ENCODE data around the gene USH2A. TPM values are rescaled to one million over a fixed set of nuclear protein-coding genes. Genes with fewer than 3 reads are reported as not detected.

USH2A gene
- total RNA-seq, 3 donors from 2014 or later, result not detected

DNA sequence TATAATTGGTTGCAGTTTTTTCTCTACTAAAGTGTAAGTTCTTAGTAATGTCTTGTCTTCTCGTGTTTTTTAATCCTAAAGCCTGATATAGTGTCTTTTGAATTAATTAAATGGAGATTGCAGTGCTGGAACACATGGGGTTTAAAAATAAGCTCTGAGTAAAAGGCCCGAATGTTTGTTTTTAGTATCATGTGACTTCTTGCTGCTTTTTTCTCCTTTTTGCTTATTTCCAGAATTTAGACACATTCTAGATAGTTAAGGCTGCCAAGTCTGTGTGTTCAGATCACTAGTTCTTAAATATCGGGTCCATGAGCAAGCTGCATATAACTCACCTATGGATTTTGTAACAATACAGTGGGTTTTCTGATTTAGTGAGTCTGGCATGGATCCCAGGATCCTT is 828.6 kb downstream of the USH2A start:
- H3K27me3 ChIP-seq, result no peaks in the 10 kb centered on the region
- no peaks in the 10 kb centered on the region for H3K36me3 ChIP-seq
- TF ChIP-seq, protein P1, sequence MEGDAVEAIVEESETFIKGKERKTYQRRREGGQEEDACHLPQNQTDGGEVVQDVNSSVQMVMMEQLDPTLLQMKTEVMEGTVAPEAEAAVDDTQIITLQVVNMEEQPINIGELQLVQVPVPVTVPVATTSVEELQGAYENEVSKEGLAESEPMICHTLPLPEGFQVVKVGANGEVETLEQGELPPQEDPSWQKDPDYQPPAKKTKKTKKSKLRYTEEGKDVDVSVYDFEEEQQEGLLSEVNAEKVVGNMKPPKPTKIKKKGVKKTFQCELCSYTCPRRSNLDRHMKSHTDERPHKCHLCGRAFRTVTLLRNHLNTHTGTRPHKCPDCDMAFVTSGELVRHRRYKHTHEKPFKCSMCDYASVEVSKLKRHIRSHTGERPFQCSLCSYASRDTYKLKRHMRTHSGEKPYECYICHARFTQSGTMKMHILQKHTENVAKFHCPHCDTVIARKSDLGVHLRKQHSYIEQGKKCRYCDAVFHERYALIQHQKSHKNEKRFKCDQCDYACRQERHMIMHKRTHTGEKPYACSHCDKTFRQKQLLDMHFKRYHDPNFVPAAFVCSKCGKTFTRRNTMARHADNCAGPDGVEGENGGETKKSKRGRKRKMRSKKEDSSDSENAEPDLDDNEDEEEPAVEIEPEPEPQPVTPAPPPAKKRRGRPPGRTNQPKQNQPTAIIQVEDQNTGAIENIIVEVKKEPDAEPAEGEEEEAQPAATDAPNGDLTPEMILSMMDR (IDR thresholded peaks at IDR 0.05), result no peak
- TF ChIP-seq POLR2A (IDR thresholded peaks at IDR 0.05) (no peak), POLR2AphosphoS5 (IDR thresholded peaks at IDR 0.05) (no peak)
- DNase-seq (ENCODE audit: low spot score in 2 of 2), result no peak
- no peaks in the 10 kb centered on the region for H3K4me1 ChIP-seq
- intact Hi-C loops (cut with DNase I; ENCODE audit: low total_unique reads), result no loop called here
- no peak overlapping the region for H3K4me3 ChIP-seq
- H3K27ac ChIP-seq, result no peak overlapping the region
- H3K9me3 ChIP-seq, result no peaks in the 10 kb centered on the region

DNA sequence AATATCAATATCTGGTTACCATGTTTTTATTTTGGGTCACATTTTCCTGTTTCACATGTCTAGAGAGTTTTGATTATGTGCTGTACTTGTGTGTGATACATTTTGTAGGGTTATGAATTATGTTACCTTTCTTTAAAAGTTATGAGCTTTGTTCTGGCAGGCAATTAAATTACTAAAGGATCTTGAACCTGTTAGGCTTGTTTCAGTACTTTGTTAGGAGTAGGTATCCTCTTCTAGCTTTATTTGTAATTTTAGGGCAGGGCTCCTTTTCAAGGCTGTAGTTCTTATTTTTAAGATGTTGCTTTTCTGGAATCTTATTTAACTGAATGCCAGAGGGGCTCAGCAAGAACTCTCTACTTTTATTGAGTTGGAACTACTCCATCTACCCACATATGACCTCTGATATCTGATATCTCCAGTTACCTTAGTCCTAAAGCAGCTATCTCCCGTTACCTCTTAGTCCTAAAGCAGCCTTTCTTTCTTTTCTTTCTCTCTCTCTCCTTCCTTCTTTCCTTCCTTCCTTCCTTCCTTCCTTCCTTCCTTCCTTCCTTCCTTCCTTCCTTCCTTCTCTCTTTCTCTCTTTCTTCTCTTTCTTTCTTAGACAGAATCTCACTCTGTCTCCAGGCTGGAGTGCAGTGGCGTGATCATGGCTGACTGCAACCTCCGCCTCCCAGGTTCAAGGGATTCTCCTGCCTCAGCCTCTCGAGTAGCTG is 832.3 kb downstream of the USH2A start:
- Histone ChIP-seq H3K9me3 (no peaks in the 10 kb centered on the region), H3K4me1 (no peaks in the 10 kb centered on the region), H3K27me3 (no peaks in the 10 kb centered on the region), H3K4me3 (no peak overlapping the region), H3K36me3 (peaks cover 9% of the 10 kb centered on the region), H3K27ac (no peak overlapping the region)
- intact Hi-C loops (cut with DNase I; ENCODE audit: low total_unique reads), result no loop called here
- TF ChIP-seq, protein P1 (IDR thresholded peaks at IDR 0.05), result no peak
- TF ChIP-seq POLR2A (IDR thresholded peaks at IDR 0.05), result no peak
- no peak for TF ChIP-seq POLR2AphosphoS5 (IDR thresholded peaks at IDR 0.05)
- no peak for DNase-seq (ENCODE audit: low spot score in 2 of 2)

DNA sequence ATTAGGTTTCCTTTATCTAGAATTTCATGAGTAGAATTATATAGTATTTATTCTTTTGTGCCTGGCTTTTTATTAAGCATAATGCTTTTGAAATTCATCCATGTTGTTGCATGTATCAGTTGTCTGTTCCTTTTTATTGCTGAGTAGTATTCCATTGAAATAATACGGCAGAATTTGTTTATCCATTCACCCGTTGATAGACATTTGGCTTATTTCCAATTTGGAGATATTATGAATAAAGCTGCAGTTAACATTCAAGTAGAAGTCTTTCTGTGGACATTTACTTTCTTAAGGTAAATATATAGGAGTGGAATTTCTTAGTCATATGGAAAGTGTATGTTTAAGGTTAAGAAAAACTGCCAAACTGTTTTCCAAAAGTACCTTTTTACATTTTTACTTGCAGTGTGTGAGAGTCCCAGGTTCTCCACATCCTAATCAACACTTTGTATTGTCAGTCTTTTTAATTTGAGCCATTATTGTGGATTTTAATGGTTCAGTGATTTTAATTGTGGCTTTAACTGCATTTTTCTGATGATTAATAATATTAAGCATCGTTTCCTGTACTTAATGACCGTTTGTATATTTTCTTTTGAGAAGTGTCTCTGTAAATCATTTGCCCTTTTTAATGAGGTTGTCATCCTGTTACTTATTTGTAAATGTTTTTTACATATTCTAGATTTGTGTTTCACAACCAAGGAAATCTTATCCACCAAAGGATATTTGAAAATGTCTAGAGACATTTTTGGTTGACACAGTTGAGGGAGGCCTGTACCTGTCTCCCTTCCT is 833.4 kb downstream of the USH2A start:
- H3K4me3 ChIP-seq, result no peak overlapping the region
- intact Hi-C loops (cut with DNase I; ENCODE audit: low total_unique reads), result no loop called here
- H3K4me1 ChIP-seq, result no peaks in the 10 kb centered on the region
- no peak for DNase-seq (ENCODE audit: low spot score in 2 of 2)
- H3K27me3 ChIP-seq, result no peaks in the 10 kb centered on the region
- no peak overlapping the region for H3K27ac ChIP-seq
- TF ChIP-seq POLR2AphosphoS5 (IDR thresholded peaks at IDR 0.05) (no peak), POLR2A (IDR thresholded peaks at IDR 0.05) (no peak)
- TF ChIP-seq, protein P1 (IDR thresholded peaks at IDR 0.05), result no peak
- H3K9me3 ChIP-seq, result no peaks in the 10 kb centered on the region
- H3K36me3 ChIP-seq, result peaks cover 9% of the 10 kb centered on the region

DNA sequence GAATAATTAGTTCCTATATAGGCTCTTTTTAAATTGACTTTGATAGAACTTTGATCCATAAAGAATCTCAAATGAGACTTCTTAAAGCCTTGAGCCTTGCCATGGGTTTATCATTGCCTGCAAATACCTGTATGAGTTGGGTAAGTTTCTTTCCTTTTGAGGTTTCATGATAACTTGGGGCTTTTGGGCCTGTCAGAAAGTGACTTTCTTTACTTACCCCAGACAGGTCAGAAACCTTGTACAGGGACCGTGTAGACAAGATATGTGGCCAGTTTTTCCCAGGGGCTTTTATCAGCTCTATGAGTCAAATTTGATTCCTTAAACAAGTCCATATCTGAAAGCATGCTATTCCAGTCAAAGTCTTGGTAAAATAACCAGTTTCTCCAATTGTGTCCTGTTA is 838.9 kb downstream of the USH2A start:
- no peaks in the 10 kb centered on the region for H3K27me3 ChIP-seq
- H3K4me1 ChIP-seq, result no peaks in the 10 kb centered on the region
- intact Hi-C loops (cut with DNase I; ENCODE audit: low total_unique reads), result no loop called here
- no peak for DNase-seq (ENCODE audit: low spot score in 2 of 2)
- H3K9me3 ChIP-seq, result no peaks in the 10 kb centered on the region
- peaks cover 9% of the 10 kb centered on the region for H3K36me3 ChIP-seq
- H3K27ac ChIP-seq, result peak overlapping the region in 1 of 2 donors; percentile 80
- no peak overlapping the region for H3K4me3 ChIP-seq
- TF ChIP-seq POLR2AphosphoS5 (IDR thresholded peaks at IDR 0.05) (no peak), POLR2A (IDR thresholded peaks at IDR 0.05) (no peak)
- TF ChIP-seq, protein P1 (IDR thresholded peaks at IDR 0.05), result no peak

DNA sequence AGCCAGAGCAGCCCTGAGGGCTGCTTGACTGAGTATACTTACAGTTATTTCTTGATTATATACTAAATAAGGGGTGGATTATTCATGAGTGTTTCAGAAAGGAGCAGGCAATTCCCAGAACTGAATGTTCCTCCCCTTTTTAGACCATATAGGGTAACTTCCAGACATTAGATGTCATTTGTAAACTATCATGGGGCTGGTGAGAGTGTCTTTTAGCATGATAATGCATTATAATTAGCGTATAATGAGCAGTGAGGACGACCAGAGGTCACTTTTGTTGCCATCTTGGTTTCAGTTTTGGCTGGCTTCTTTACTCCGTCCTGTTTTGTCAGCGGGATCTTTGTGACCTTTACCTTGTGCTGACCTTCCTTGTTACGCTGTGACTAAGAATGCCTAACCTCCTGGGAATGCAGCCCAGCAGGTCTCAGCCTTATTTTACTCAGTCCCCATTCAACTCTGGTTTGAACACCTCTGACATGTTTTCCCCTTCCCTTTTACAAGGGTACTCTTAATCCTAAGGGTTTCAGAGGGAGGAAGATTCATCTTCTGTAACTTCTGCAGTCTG is 840.0 kb downstream of the USH2A start:
- H3K4me1 ChIP-seq, result no peaks in the 10 kb centered on the region
- intact Hi-C loops (cut with DNase I; ENCODE audit: low total_unique reads), result no loop called here
- H3K27me3 ChIP-seq, result no peaks in the 10 kb centered on the region
- H3K36me3 ChIP-seq, result peaks cover 6% of the 10 kb centered on the region
- H3K9me3 ChIP-seq, result no peaks in the 10 kb centered on the region
- TF ChIP-seq POLR2A (IDR thresholded peaks at IDR 0.05), result no peak
- TF ChIP-seq POLR2AphosphoS5 (IDR thresholded peaks at IDR 0.05), result peak in 1 of 3 donors; percentile 44
- peak in 1 of 2 donors; percentile 49 for DNase-seq (ENCODE audit: low spot score in 2 of 2)
- H3K27ac ChIP-seq, result peak overlapping the region; percentile 58 to 80
- H3K4me3 ChIP-seq, result no peak overlapping the region

Data from breast epithelium (tissue), 4 donors.